NCI-H345 treated with DMSO at 0.1 percent for 48 hours (cell line): ENCODE measurements around the gene CNTN3.

Experiments
- DNase-seq: peaks from one replicate; lab custom pipeline; 2025; ENCODE audit not compliant: unreplicated experiment; lab: John Stamatoyannopoulos, UW

Gene CNTN3

GRCh38 chr3:74611206-74611605 is 3.3 kb downstream of the CNTN3 start:
- no peak for DNase-seq

- no peak for DNase-seq
Observed at GRCh38 chr3:74607803-74608202, 6.7 kb downstream of the CNTN3 start.

- no peak for DNase-seq
Observed at GRCh38 chr3:74606996-74607395, 7.5 kb downstream of the CNTN3 start.

- DNase-seq = no peak
Observed at GRCh38 chr3:74605437-74605836, 9.0 kb downstream of the CNTN3 start.

GRCh38 chr3:74603292-74603691 is 11.2 kb downstream of the CNTN3 start:
- DNase-seq = no peak

GRCh38 chr3:74602471-74602870 is 12.0 kb downstream of the CNTN3 start:
- DNase-seq = no peak

GRCh38 chr3:74601793-74602192 is 12.7 kb downstream of the CNTN3 start:
- no peak for DNase-seq

- DNase-seq = no peak
Observed at GRCh38 chr3:74599564-74599963, 14.9 kb downstream of the CNTN3 start.

GRCh38 chr3:74593152-74593551 is 21.3 kb downstream of the CNTN3 start:
- DNase-seq = no peak

- DNase-seq = no peak
Observed at GRCh38 chr3:74592359-74592758, 22.1 kb downstream of the CNTN3 start.

GRCh38 chr3:74591946-74592345 is 22.5 kb downstream of the CNTN3 start:
- DNase-seq = no peak

GRCh38 chr3:74591342-74591741 is 23.1 kb downstream of the CNTN3 start:
- no peak for DNase-seq

- DNase-seq = no peak
Observed at GRCh38 chr3:74590620-74591262, 23.7 kb downstream of the CNTN3 start.

- DNase-seq = no peak
Observed at GRCh38 chr3:74584782-74585181, 29.7 kb downstream of the CNTN3 start.

- DNase-seq = no peak
Observed at GRCh38 chr3:74582982-74583381, 31.5 kb downstream of the CNTN3 start.

- DNase-seq = no peak
Observed at GRCh38 chr3:74575857-74576256, 38.6 kb downstream of the CNTN3 start.

- DNase-seq = no peak
Observed at GRCh38 chr3:74571118-74571517, 43.3 kb downstream of the CNTN3 start.
